Caco-2 (cell line): Measurements from ENCODE around the gene SLC46A3. TPM values are rescaled to one million over a fixed set of nuclear protein-coding genes. Genes with fewer than 3 reads are reported as not detected.
"Not testable (repeated sequence)": the region's sequence is repeated elsewhere in the genome, so short reads cannot be mapped to it uniquely, and the experiment has no call there.

ENCODE experiments used
- BruUV-seq: library from RNA; stranded (reverse); fragments of 400-500 nt; replicated peaks from 2 replicates; lab custom pipeline; 2021; lab: Mats Ljungman, UMichigan
- CTCF ChIA-PET: fragments of 300-600 bp; sonication (Branson Sonifier 250); formaldehyde crosslinking; loops from one replicate; lab custom pipeline; 2022; ENCODE audit warnings: antibody characterized with exemption; lab: Charles Lee
- POLR2A ChIA-PET: fragments of 300-600 bp; sonication (Branson Sonifier 250); formaldehyde crosslinking; loops from one replicate; lab custom pipeline; 2022; ENCODE audit warnings: antibody characterized with exemption; lab: Charles Lee
- DNase-seq, 2 experiments: peaks; one replicate each; pipeline versions ENCODE4 v3.0.0 to v3.0.0-alpha.2; 2020 to 2022
- H3K27me3 ChIP-seq: replicated peaks from 2 replicates; pipeline ENCODE4 v1.6.0; 2011; ENCODE audit warnings: low read length; ENCODE audit not compliant: control insufficient read depth, insufficient read depth
- H3K36me3 ChIP-seq: 2 replicates; pipeline ENCODE4 v1.5.1; 2011; ENCODE audit warnings: low read length; ENCODE audit not compliant: control insufficient read depth, insufficient read depth
- H3K4me1 ChIP-seq: fragments of 250-450 bp; sonication (Bioruptor Pico); 2 replicates; pipeline ENCODE4 v1.5.1; 2020; ENCODE audit warnings: mild to moderate bottlenecking
- H3K4me3 ChIP-seq: 2 replicates; pipeline ENCODE4 v1.5.1; 2011; ENCODE audit warnings: low read depth, mild to moderate bottlenecking, control low read depth, low read length
- H3K9me3 ChIP-seq: fragments of 250-450 bp; sonication (Bioruptor Pico); 2 replicates; pipeline ENCODE4 v1.5.1; 2020; ENCODE audit warnings: mild to moderate bottlenecking, moderate library complexity
- H3K27ac Mint-ChIP-seq: one replicate; pipeline ENCODE4 v1.8.0; 2022; ENCODE audit warnings: mixed read lengths; ENCODE audit not compliant: unreplicated experiment
- H3K27me3 Mint-ChIP-seq: one replicate; pipeline ENCODE4 v1.8.0; 2022; ENCODE audit warnings: mixed read lengths; ENCODE audit not compliant: insufficient read depth, unreplicated experiment
- H3K36me3 Mint-ChIP-seq: one replicate; pipeline ENCODE4 v1.8.0; 2022; ENCODE audit warnings: mild to moderate bottlenecking, mixed read lengths; ENCODE audit not compliant: insufficient read depth, unreplicated experiment
- H3K4me1 Mint-ChIP-seq: one replicate; pipeline ENCODE4 v1.8.0; 2022; ENCODE audit warnings: low read depth, mixed read lengths; ENCODE audit not compliant: unreplicated experiment
- H3K4me3 Mint-ChIP-seq: one replicate; pipeline ENCODE4 v1.8.0; 2022; ENCODE audit warnings: mild to moderate bottlenecking, moderate library complexity, mixed read lengths; ENCODE audit not compliant: unreplicated experiment
- H3K9me3 Mint-ChIP-seq: one replicate; pipeline ENCODE4 v1.8.0; 2022; ENCODE audit warnings: mixed read lengths; ENCODE audit not compliant: unreplicated experiment
- CTCF ChIP-seq, 2 experiments: fragments of 200-600 bp in 1 of 2; IDR thresholded peaks; 1 replicate in 1 of 2; 2 replicates in 1 of 2; pipeline versions ENCODE4 v1.5.1 to v1.8.0; 2011 to 2022; ENCODE audit warnings: antibody characterized with exemption in 1 of 2, control low read depth in 1 of 2, inconsistent platforms in 1 of 2, low read depth in 1 of 2, low read length in 1 of 2, mild to moderate bottlenecking in 1 of 2, moderate library complexity in 1 of 2; ENCODE audit not compliant: insufficient read depth in 1 of 2, severe bottlenecking in 1 of 2, unreplicated experiment in 1 of 2
- intact Hi-C: fragments of 100-400 bp; cut with micrococcal nuclease; formaldehyde crosslinking; loops from one replicate; pipeline ENCODE4 v1.10.0; 2022; ENCODE audit not compliant: unreplicated experiment
- total RNA-seq: library from RNA; stranded (reverse); gene quantifications from 2 replicates; pipeline ENCODE4 v1.2.3, GENCODE V29; 2022

The SLC46A3 gene
- total RNA-seq, 1 experiment from 2014 or later: 2.3 TPM

DNA sequence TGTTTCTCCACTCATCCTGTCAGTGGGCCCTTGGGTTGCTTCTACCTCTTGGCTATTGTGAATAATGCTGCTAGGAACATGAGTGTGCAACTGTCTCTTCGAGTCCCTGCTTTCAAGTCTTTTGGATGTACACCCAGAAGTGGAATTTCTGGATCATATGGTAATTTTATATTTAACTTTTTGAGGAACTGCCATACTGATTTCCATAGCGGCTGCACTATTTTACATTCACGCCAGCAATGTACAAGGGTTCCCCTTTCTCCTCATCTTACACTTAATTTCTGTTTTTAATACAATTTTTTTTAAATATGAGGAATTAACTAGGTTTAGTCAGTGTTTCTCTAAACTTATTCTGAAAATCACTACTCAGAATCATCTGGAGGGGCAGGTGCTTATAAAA, 24.2 kb upstream of the SLC46A3 start:
- Mint-ChIP-seq H3K4me3 (no peak overlapping the region), H3K27ac (no peak overlapping the region), H3K4me1 (no peaks in the 10 kb centered on the region), H3K9me3 (no peaks in the 10 kb centered on the region), H3K36me3 (no peaks in the 10 kb centered on the region), H3K27me3 (peaks cover 3% of the 10 kb centered on the region)
- no peaks in the 10 kb centered on the region for H3K9me3 ChIP-seq
- no peak for DNase-seq
- no peak for TF ChIP-seq CTCF (IDR thresholded peaks at IDR 0.05; ENCODE audit: insufficient read depth in 1 of 2, low read depth in 1 of 2, low read length in 1 of 2, severe bottlenecking in 1 of 2, unreplicated experiment in 1 of 2)
- CTCF ChIA-PET: no interaction called here
- H3K4me3 ChIP-seq: no peak overlapping the region
- H3K27me3 ChIP-seq: no peaks in the 10 kb centered on the region
- intact Hi-C loops: no loop called here
- no peaks in the 10 kb centered on the region for H3K4me1 ChIP-seq
- POLR2A ChIA-PET: no interaction called here
- H3K36me3 ChIP-seq: no peaks in the 10 kb centered on the region
- no TSS peak for BruUV-seq

- POLR2A ChIA-PET, H3K4me1 Mint-ChIP-seq, H3K9me3 ChIP-seq, H3K4me1 ChIP-seq, H3K9me3 Mint-ChIP-seq, BruUV-seq, H3K27ac Mint-ChIP-seq, H3K36me3 ChIP-seq, H3K36me3 Mint-ChIP-seq, H3K4me3 ChIP-seq, H3K27me3 Mint-ChIP-seq, H3K27me3 ChIP-seq, H3K4me3 Mint-ChIP-seq, intact Hi-C loops, DNase-seq, CTCF ChIA-PET: not testable (repeated sequence)
Measured at GRCh38 chr13:28742445-28742844, 23.7 kb upstream of the SLC46A3 start.

GRCh38 chr13:28741084-28741491, 22.3 kb upstream of the SLC46A3 start:
- Mint-ChIP-seq H3K4me1 (no peaks in the 10 kb centered on the region), H3K27ac (no peak overlapping the region), H3K9me3 (no peaks in the 10 kb centered on the region), H3K4me3 (no peak overlapping the region), H3K27me3 (peaks cover 3% of the 10 kb centered on the region), H3K36me3 (no peaks in the 10 kb centered on the region)
- TF ChIP-seq CTCF (IDR thresholded peaks at IDR 0.05; ENCODE audit: insufficient read depth in 1 of 2, low read depth in 1 of 2, low read length in 1 of 2, severe bottlenecking in 1 of 2, unreplicated experiment in 1 of 2): no peak
- no peak for DNase-seq
- no peaks in the 10 kb centered on the region for H3K36me3 ChIP-seq
- H3K9me3 ChIP-seq: no peaks in the 10 kb centered on the region
- no TSS peak for BruUV-seq
- no peaks in the 10 kb centered on the region for H3K4me1 ChIP-seq
- H3K27me3 ChIP-seq: no peaks in the 10 kb centered on the region
- ChIA-PET POLR2A (no interaction called here), CTCF (no interaction called here)
- H3K4me3 ChIP-seq: no peak overlapping the region
- intact Hi-C loops: no loop called here

- ChIA-PET CTCF (no interaction called here), POLR2A (no interaction called here)
- Histone ChIP-seq H3K4me3 (no peak overlapping the region), H3K9me3 (no peaks in the 10 kb centered on the region), H3K27me3 (no peaks in the 10 kb centered on the region), H3K36me3 (no peaks in the 10 kb centered on the region), H3K4me1 (no peaks in the 10 kb centered on the region)
- H3K4me3 Mint-ChIP-seq: no peak overlapping the region
- DNase-seq: no peak
- no peak overlapping the region for H3K27ac Mint-ChIP-seq
- peaks cover 3% of the 10 kb centered on the region for H3K27me3 Mint-ChIP-seq
- no peaks in the 10 kb centered on the region for H3K9me3 Mint-ChIP-seq
- intact Hi-C loops: no loop called here
- no peak for TF ChIP-seq CTCF (IDR thresholded peaks at IDR 0.05; ENCODE audit: insufficient read depth in 1 of 2, low read depth in 1 of 2, low read length in 1 of 2, severe bottlenecking in 1 of 2, unreplicated experiment in 1 of 2)
- H3K36me3 Mint-ChIP-seq: no peaks in the 10 kb centered on the region
- no TSS peak for BruUV-seq
- no peaks in the 10 kb centered on the region for H3K4me1 Mint-ChIP-seq
Measured at GRCh38 chr13:28739376-28739775, 20.6 kb upstream of the SLC46A3 start.
